Activated CD8-positive, alpha-beta memory T cell treated with anti-CD3 and anti-CD28 coated beads for 36 hours (primary cell): ENCODE results near the gene L3MBTL2. TPM values are rescaled to one million over a fixed set of nuclear protein-coding genes. Genes with fewer than 3 reads are reported as not detected.

Source experiments
- total RNA-seq, 2 experiments: library from RNA; stranded (reverse); gene quantifications; one replicate each; pipeline ENCODE4 v1.2.3, GENCODE V29; 2021

The L3MBTL2 gene
- total RNA-seq, 2 experiments from 2014 or later = 48.4 to 52.6 TPM

Other genes starting within 250 kb of the L3MBTL2 start
- gene EP300, start 112.7 kb upstream of the L3MBTL2 start, total RNA-seq = 10 to 100 TPM; 45.5 to 48.3 TPM
- gene CHADL, start 35.6 kb downstream of the L3MBTL2 start, total RNA-seq = under 1 TPM in 1 of 2 experiments, not detected in 1; 0.08 TPM
- 100 to 1,000 TPM; 176 to 178 TPM for gene RANGAP1, start 80.9 kb downstream of the L3MBTL2 start, total RNA-seq
- 10 to 100 TPM; 57.8 to 58.2 TPM for gene ZC3H7B, start 96.2 kb downstream of the L3MBTL2 start, total RNA-seq
- gene TEF, start 176.6 kb downstream of the L3MBTL2 start, total RNA-seq = 1 to 10 TPM; 1.9 to 2.4 TPM
- gene TOB2, start 241.5 kb downstream of the L3MBTL2 start, total RNA-seq = 10 to 100 TPM; 48.9 to 52.8 TPM